CD4-positive, alpha-beta T cell treated with Interleukin-12 subunit alpha and Interleukin-12 subunit beta, for 1 hour (primary cell): ENCODE data around the gene KCTD13.
"Not testable (repeated sequence)": the region's sequence is repeated elsewhere in the genome, so short reads cannot be mapped to it uniquely, and the experiment has no call there.

Experiments
- DNase-seq: peaks from one replicate; pipeline ENCODE4 v3.0.0-alpha.2; 2020

Gene KCTD13

DNA sequence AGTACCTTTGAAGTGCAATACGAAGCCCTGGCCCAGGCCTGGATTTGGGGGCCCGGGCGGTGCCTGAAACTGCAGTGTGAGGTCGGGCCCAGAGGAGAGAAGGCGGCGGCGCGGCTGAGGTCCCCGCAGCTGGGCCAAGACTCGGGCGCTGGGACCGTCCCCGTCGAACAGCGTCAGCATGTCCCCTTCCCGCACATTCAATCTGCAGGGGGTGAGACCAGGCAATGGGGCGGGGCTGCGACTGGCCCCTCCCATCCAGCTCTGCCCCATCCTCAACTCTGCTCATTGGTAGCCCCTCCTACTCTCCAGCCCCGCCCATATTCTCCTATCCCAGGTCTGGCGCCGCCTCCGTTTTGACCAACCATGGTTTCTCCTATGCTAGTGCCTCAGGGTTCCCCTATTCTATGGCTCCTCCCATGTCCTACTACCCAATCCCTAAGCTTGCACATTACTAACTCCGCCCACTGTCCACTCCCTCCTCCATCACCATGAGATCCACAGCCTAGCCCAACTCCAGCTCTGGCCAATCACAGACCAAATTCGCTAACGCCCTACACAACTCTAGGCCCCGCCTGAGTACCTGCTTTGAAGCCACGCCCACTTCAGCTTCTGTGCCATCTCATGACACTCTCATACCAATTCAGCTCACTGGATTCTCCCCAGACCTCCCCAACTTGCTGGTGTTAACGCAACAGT is 48.6 kb downstream of the KCTD13 start:
- DNase-seq: peak; percentile 63

DNA sequence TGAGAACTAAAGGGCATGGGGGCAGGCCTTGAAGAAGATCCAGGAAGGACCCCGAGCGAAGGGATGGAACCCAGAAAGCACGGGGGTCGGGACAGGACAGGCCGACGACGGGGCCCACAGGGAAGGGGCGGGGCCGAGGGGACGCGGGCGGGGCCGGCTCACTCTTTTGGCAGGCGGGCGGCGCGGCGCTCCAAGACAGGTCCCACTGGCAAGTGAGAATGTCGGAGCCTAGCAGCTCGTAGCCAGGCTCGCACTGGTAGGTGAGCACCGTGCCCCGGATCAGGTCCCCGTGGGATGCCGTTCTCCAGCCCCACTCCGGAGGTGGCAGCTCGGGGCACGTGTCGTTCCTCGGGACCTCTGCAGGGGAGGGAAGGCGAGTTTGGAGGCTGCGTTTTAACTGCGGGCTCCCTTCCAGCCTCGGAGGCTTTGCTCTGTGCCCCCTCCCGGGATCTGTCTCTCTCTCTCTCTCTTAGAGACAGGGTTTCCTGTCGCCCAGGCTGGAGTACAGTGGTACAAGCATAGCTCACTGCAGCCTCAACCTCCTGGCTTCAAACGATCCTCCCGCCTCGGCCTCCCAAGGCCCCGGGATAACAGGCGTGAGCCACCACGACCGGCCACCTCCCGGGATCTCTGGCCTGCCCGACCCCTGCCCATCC is 49.3 kb downstream of the KCTD13 start:
- peak; percentile 40 for DNase-seq

DNA sequence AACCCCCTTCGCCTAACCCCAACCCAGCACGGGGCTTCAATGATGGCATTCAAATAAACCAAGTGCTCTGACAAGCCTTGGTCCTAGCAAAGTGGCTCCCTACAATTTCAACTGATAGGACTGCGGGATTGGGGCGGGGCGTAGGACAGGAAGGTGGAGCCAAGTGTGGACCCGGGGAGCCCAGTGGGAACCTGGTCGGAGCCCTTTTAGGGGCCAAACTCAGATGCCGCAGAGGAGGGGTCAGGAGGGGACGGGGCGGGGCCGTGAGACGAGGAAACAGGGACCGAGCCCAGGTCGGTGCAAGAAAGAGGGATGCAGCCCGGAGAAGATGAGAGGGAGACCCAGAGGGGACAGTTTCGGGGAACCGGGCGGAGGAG is 49.8 kb downstream of the KCTD13 start:
- DNase-seq: peak; percentile 4

DNA sequence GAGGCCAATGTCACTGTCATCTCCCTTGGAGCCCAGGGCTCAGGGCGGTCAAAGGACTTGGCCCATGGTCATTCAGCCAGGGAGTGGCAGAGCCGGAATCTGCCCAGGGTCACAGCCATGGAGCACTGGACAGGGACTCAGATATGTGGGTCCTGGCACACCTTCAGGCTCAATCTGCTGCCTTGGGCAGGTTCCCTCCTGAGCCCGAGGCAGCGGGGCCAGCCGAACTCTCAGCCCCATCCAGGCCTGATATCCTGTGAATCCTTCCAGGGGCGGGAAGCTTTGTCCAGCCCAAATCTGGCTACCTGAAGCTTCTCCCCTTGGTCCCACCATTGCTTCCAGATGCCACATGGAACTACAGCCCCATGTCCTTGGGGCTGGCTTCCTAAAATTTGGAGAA is 50.8 kb downstream of the KCTD13 start:
- no peak for DNase-seq

DNA sequence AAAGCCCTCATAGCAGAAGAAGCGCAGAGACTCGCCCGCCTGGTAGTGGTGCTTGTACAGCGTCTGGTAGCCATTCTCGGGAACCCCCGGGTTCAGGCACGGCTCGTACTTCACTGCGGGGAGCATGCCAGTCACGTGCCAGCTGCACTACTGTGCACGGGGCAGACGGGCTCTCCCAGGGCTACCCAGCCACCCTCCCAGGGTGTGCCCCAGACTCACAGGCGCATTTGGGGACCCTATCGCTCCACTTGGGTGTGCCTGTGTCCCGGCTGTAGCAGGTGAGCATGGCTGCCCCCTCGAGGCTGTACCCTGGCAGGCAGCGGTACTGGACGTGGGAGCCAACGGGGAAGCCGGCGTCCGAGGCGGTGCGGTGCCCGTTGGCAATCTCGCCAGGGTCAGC is 52.7 kb downstream of the KCTD13 start:
- DNase-seq: no peak

DNA sequence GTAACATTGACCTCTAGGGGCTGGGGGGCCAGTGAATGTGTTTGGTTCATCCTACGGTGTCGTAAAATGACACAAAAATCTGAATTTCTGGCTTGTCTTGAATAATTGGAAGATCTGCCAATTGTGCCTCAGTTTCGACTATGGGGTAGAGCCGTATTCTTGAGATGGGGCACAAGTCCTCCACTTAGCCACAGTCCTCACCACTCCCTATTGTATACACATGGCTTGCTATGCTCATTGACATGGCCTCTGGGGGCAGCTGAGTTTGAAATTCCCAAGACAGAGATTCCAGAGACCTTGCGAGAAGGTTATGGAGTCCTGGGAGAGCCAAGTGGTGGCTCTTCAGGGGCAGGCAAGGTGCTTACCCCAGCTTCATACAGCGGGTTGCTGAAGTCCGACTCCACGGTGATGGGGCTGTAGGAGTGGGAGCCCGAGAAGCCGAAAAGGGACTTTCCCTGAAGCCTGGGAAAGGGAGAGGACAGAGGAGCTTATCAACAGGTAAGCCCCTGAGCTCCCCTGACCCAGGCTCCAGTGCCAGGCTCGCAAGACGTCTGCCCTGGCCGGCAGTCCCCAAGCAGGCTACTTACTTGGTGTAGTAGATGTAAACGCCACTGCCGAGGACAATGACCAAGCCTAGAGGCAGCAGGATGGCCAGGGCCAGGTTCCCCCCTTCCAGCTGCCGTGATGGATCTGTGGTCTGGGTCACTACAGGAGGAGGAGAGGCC is 54.0 kb downstream of the KCTD13 start:
- no peak for DNase-seq

DNA sequence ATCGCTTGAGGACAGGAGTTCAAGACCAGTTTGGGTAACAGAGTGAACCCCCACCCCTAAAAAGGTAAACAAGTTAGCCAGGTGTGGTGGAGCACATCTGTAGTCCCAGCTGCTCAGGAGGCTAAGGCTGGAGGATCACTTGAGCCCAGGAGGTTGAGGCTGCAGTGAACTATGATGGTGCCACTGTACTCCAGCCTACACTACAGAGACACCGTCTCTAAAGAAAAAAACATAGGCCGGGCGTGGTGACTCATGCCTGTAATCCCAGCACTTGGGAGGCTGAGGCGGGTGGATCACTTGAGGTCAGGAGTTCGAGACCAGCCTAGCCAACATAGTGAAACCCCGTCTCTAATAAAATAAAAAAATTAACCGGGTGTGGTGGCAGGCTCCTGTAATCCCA is 57.0 kb downstream of the KCTD13 start:
- not testable (repeated sequence) for DNase-seq

DNA sequence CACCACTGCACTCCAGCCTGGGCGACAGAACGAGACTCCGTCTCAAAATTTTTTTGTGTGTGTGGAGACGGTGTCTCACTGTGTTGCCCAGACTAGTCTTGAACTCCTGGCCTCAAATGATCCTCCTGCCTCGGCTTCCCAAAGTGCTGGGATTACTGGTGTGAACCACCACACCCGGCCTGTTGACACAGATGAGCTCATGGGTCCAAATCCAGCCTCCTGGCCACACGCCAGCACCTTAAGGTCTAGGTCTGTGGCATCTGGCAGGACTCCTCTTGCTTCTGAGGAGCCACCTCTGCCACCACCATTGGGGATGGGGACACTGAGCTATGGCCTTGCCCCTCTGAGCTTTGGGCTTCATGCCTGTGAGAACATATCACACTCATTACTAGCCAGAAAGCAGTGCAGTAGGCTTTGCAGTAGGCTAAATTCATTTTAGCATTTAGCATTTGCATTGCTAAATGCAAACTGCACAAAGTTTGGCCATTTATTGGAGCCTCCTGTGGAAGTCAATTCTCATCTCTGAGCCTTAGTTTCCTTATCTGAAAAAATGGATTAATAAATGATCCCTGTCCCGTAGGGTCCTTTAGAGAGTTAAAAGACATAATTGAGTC is 57.5 kb downstream of the KCTD13 start:
- DNase-seq: no peak

DNA sequence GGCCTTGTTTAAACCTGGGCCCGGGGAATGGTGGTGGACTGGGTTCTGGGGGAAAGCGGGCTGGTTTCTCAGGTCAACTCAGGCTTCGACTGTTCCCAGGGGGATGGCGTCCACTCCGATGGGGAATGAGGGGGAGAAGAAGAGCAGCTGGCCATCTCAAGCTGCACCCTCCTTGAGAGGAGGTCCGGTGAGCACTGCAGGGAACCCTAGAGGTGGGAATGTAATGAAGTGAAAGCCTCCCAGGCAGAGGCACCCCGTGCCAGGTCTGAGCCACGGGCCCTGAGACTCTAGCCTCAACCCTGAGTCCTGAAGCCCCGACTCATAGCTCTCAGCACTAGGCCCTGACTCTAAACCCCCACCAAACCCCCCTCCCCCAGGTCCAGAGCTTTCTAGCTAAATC is 61.8 kb downstream of the KCTD13 start:
- DNase-seq: no peak

DNA sequence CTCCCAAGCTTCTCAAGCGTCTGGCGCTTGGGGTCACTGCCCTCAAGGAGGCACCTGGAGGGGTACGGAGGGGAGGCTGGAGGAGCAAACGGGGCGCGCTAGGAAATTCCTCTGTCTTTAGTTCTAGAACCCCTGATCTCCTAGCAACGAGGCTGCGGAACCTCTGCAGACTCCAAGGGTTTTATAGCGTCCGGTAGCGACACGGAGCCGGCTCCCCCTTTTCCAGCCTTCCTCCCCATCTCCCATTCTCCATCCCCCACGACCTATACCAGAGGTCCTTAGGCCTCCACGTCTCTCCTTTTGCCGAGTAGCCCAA is 62.4 kb downstream of the KCTD13 start:
- DNase-seq: no peak

DNA sequence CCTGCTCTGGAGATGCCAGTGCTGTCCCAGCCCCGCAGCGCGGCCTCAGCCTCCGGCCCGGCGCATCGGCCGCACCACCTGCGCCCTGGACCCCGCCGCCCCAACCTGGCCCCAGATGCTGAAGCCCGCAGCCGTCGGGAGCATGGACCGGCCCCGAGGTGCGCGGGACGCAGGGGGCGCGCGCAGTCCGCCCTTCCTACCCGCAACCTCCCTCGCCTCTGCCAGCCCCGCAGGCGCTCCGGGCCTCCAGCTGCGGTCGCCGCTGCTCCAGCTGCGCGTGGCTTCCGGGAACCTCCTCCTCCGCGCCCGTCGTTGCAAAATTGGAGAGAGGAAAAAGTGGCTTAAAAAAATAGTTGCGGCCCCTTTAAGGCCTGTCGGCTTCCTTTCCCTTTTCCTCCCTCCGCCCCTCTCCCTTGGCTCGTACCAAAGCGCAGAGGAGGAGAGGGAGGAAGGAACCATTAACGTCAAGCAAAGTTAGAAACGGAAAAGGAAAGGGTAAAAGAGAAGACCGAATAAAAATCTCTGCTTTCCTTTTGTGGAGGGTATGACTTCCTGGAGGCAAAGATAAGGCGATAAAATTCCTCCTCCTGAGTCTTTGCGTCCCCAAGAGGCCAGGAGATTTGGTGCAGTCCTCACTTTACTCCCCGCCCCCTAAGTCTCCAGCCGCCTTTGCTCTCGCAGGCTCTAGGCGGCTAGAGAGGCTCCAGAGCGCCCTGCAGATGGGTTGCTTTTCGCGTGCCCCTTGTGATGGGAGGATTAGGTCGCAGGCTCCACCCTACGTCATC is 63.0 kb downstream of the KCTD13 start, which contains the start of gene CDIPT:
Gene CDIPT, minus strand, starts transcription at position 343 of the 785 bp plus-strand sequence. CDS start 369 bp downstream, outside the sequence.
- DNase-seq: peak; percentile 96

DNA sequence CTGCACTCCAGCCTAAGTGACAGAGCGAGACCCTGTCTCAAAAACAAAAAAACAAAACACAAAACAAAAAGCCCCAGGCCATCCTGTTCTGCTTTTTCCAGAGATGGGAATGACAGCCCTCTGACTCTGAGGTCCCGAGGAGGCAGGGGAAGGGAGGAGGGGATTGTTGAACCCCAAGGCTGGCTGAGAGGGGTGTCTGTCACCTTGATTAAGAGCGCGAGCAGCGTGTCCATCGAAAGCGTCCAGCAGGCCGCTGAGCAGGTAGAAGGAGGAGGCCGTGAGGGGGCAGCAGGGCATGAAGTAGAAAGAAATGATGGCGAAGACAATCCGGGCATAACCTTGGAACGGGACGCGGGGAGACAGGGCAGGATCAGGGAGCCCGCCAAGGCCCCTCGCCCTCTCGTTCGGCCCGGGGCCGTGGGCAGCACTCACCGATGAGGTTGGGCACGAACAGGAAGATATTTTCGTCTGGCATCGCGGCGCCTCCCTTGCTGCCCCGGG is 63.6 kb downstream of the KCTD13 start:
- no peak for DNase-seq

DNA sequence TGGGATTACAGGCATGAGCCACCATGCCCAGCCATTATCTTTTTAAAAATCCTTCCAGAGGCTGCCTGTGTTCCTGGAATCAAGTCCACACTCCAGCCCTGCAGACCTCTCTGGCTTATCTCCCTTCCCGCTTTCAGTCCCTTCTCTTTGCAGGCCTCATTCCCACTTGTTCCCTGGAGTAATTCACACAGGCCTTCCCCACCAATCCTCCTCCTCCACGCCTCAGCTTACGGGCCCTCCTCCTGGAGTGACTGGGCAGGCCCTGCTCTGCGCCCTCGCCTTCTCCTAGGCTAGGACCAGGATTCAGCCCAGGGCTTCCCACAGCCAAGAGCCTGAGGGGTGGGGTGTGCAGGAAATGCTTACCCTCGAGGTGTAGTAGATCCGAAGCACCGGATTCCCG is 65.8 kb downstream of the KCTD13 start:
- no peak for DNase-seq

DNA sequence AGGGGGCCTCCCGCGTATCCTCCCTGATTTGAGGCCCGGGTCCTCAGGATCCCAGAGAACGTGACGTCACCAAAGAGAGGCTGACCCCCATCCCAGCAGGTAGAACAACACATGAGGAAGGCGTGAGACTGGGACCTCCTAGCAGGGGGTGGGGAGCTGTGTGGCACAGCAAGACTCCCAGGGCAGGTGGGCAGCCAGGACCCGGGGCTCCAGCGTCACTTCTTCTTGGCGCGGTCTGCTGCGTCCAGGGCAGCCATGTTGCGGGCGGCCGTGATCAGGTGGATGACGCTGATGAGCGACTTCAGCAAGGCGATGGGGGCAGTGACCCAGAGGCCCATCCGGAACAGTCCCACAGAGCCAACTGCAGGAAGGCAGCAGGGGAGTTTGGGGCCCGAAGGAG is 67.1 kb downstream of the KCTD13 start:
- DNase-seq: no peak

DNA sequence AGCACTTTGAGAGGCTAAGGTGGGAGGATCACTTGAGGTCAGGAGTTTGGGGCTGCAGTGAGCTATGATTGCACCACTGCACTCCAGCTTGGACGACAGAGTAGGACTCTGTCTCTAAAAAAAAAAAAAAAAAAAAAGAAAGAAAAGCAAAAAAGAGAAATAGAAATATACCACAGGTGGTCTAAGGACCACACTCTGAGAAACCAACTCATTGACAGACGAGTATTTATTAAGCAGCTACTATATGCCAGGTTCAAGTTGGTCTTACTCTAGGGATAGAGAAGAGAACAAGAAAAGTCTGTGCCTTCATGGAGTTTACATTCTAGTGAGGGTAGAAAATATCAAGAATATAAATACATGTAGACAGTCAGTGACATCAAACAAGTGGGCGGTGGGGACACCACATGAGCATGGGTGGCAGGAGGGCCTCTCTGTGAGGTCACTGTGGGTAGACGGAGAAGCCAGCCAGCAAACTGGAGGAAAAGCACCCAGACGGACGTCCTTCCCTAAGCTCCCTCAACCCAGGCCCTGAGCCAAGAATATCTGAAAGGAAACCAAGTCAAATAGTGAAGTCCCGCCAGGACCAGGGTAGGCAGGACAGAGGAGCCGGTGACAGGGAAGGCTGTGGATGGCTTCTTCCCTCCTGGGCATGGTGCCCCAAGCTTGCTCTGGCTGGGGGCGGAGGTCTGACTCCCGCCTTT is 67.7 kb downstream of the KCTD13 start:
- DNase-seq: no peak

DNA sequence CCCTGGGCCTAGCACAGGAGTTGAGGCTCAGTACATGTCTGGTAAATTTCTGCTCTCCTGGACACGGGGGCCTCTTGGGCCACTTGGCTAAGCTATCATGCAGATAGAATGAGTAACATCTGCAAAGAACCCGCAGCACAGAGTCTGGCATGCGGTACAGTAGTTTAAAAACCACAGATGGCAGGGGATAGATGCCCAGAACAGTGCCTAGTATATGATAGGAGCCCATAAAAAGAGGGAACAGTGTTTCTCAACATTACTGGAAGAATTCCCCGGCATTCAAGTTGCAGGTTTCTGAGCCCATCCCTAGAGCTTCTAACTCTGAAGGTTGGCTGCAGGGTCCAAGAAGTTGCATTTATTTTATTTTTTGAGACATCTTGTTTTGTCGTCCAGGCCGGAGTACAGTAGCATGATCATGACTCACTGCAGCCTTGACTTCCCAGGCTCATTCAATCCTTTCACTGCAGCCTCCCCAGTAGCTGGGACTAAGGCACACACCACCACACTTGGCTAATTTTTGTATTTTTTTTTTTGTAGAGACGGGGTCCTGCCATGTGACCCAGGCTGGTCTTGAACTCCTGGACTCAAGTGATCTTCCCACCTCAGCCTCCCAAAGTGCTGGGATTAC is 68.8 kb downstream of the KCTD13 start:
- DNase-seq: no peak
